OCI-LY3 (cell line): ENCODE results near the gene HBG2.

Experiments
- H2AFZ ChIP-seq: fragments of 200-600, 300-600 bp; shearing (Covaris generic); 2 replicates; pipeline ENCODE4 v1.6.0; 2014; ENCODE audit warnings: antibody characterized with exemption, low read depth, low read length
- H3K27ac ChIP-seq: fragments of 200-600, 300-600 bp; sonication (generic); 2 replicates; pipeline ENCODE4 v1.5.1; 2014; ENCODE audit warnings: mild to moderate bottlenecking, low read length, moderate library complexity, mixed read lengths
- H3K27me3 ChIP-seq: fragments of 200-600, 300-600 bp; sonication (generic); 2 replicates; pipeline ENCODE4 v1.6.1; 2014; ENCODE audit warnings: low read depth, low read length, mixed read lengths
- H3K36me3 ChIP-seq: fragments of 200-600, 300-600 bp; sonication (generic); replicated peaks from 2 replicates; pipeline ENCODE3; 2014; ENCODE audit warnings: low read depth, low read length, mixed read lengths
- H3K4me1 ChIP-seq: fragments of 300-600, 200-600 bp; sonication (generic); 2 replicates; pipeline ENCODE4 v1.6.1; 2014; ENCODE audit warnings: low read length, mixed read lengths
- H3K4me2 ChIP-seq: fragments of 200-600, 300-600 bp; sonication (generic); 2 replicates; pipeline ENCODE4 v1.6.1; 2014; ENCODE audit warnings: low read length, mixed read lengths
- H3K4me3 ChIP-seq: fragments of 300-600, 200-600 bp; sonication (generic); 2 replicates; pipeline ENCODE4 v1.5.1; 2014; ENCODE audit warnings: antibody characterized with exemption, mild to moderate bottlenecking, low read length, moderate library complexity
- H3K79me2 ChIP-seq: fragments of 300-600, 200-600 bp; shearing (Covaris generic); 2 replicates; pipeline ENCODE4 v1.6.1; 2014; ENCODE audit warnings: mild to moderate bottlenecking, low read length, mixed read lengths
- H3K9ac ChIP-seq: fragments of 300-600, 200-600 bp; shearing (Covaris generic); 2 replicates; pipeline ENCODE4 v1.6.0; 2014; ENCODE audit warnings: mild to moderate bottlenecking, low read length, moderate library complexity
- H3K9me3 ChIP-seq: fragments of 200-600, 300-600 bp; shearing (Covaris generic); 2 replicates; pipeline ENCODE4 v1.6.1; 2014; ENCODE audit warnings: low read length, mixed read lengths; ENCODE audit not compliant: insufficient read depth
- H4K20me1 ChIP-seq: fragments of 200-600, 300-600 bp; sonication (generic); 2 replicates; pipeline ENCODE4 v1.6.1; 2016; ENCODE audit warnings: low read length, mixed read lengths; ENCODE audit not compliant: insufficient read depth
- EZH2phosphoT487 ChIP-seq: fragments of 200-600 bp; shearing (Covaris generic); IDR thresholded peaks from 2 replicates; pipeline ENCODE4 v1.6.1; 2018; ENCODE audit warnings: antibody characterized with exemption, mixed run types, low read depth
- TF ChIP-seq, protein P1 (sequence below): fragments of 200-600, 300-600 bp; sonication (generic); IDR thresholded peaks from 2 replicates; pipeline ENCODE4 v1.5.1; 2014; ENCODE audit warnings: antibody characterized with exemption, low read length, low read depth

The HBG2 gene

GRCh38 chr11:5288906-5289550 is 34.4 kb upstream of the HBG2 start:
- H3K4me2 ChIP-seq: no peak overlapping the region
- H4K20me1 ChIP-seq: no peaks in the 10 kb centered on the region

GRCh38 chr11:5288108-5288905 is 33.7 kb upstream of the HBG2 start:
- no peaks in the 10 kb centered on the region for H4K20me1 ChIP-seq
- no peak overlapping the region for H3K27ac ChIP-seq
- TF ChIP-seq EZH2phosphoT487: no peak
- TF ChIP-seq, protein P1, sequence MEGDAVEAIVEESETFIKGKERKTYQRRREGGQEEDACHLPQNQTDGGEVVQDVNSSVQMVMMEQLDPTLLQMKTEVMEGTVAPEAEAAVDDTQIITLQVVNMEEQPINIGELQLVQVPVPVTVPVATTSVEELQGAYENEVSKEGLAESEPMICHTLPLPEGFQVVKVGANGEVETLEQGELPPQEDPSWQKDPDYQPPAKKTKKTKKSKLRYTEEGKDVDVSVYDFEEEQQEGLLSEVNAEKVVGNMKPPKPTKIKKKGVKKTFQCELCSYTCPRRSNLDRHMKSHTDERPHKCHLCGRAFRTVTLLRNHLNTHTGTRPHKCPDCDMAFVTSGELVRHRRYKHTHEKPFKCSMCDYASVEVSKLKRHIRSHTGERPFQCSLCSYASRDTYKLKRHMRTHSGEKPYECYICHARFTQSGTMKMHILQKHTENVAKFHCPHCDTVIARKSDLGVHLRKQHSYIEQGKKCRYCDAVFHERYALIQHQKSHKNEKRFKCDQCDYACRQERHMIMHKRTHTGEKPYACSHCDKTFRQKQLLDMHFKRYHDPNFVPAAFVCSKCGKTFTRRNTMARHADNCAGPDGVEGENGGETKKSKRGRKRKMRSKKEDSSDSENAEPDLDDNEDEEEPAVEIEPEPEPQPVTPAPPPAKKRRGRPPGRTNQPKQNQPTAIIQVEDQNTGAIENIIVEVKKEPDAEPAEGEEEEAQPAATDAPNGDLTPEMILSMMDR: no peak
- no peaks in the 10 kb centered on the region for H3K79me2 ChIP-seq
- no peaks in the 10 kb centered on the region for H3K9me3 ChIP-seq
- no peak overlapping the region for H3K4me3 ChIP-seq
- no peaks in the 10 kb centered on the region for H3K36me3 ChIP-seq
- peaks cover 20% of the 10 kb centered on the region for H3K4me1 ChIP-seq
- H3K27me3 ChIP-seq: no peaks in the 10 kb centered on the region
- no peak overlapping the region for H3K9ac ChIP-seq
- H3K4me2 ChIP-seq: no peak overlapping the region
- H2AFZ ChIP-seq: no peak overlapping the region

More at GRCh38 chr11:5288906-5289550, 34.4 kb upstream of the HBG2 start:
- H3K9ac ChIP-seq: no peak overlapping the region
- no peaks in the 10 kb centered on the region for H3K27me3 ChIP-seq
- H3K79me2 ChIP-seq: no peaks in the 10 kb centered on the region
- no peak overlapping the region for H3K27ac ChIP-seq
- H3K4me3 ChIP-seq: no peak overlapping the region
- H2AFZ ChIP-seq: no peak overlapping the region
- peaks cover 20% of the 10 kb centered on the region for H3K4me1 ChIP-seq
- H3K9me3 ChIP-seq: no peaks in the 10 kb centered on the region
- no peaks in the 10 kb centered on the region for H3K36me3 ChIP-seq
- TF ChIP-seq, protein P1: no peak
- TF ChIP-seq EZH2phosphoT487: no peak

DNA sequence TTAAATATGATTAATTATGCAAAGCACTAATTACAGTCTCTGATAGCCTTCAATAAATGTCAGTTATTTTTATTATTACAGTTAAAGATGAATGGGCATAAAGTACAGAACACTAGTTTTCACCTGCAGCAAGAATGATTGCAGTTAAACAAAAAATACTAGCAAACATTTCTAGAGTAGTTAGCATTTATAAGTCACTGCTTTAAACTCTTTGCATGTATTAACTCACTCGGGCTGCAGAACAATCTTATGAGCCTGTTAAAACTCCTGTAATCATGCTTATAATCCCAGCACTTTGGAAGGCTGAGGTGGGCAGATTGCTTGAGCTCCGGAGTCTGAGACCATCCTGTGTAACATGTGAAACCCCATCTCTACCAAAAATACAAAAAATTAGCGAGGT is 32.3 kb upstream of the HBG2 start:
- Histone ChIP-seq H3K4me1 (peaks cover 9% of the 10 kb centered on the region; the same call in 1 of the 2 replicates), H3K36me3 (no peaks in the 10 kb centered on the region), H4K20me1 (no peaks in the 10 kb centered on the region), H3K79me2 (no peaks in the 10 kb centered on the region), H3K27me3 (no peaks in the 10 kb centered on the region), H2AFZ (no peak overlapping the region), H3K4me3 (no peak overlapping the region), H3K9me3 (no peaks in the 10 kb centered on the region), H3K4me2 (no peak overlapping the region), H3K9ac (no peak overlapping the region), H3K27ac (no peak overlapping the region)
- no peak for TF ChIP-seq EZH2phosphoT487
- TF ChIP-seq, protein P1: no peak

DNA sequence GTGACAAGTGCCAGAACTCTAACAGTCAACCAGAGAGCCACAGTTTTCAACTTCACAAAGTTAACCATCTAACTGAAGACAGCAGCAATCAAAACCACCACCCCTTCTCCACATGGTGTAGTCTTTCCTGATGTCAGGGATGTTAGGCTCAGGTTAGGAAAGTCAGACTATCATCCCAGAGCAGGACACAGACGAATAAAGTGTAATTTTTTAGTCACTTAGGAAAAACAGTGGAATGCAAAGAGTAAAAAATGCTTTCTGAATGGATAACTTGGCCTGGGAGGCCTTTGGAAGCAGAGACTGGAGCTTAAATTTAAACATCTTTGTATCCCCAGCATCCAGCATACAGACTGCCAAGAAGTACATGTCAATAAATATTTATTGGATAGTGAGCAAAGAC is 31.8 kb upstream of the HBG2 start:
- no peak overlapping the region for H3K4me3 ChIP-seq
- peaks cover 4% of the 10 kb centered on the region; the same call in 1 of the 2 replicates for H3K4me1 ChIP-seq
- H3K27ac ChIP-seq: no peak overlapping the region
- H3K79me2 ChIP-seq: no peaks in the 10 kb centered on the region
- H4K20me1 ChIP-seq: no peaks in the 10 kb centered on the region
- no peak overlapping the region for H2AFZ ChIP-seq
- H3K27me3 ChIP-seq: no peaks in the 10 kb centered on the region
- H3K4me2 ChIP-seq: no peak overlapping the region
- TF ChIP-seq, protein P1: no peak
- TF ChIP-seq EZH2phosphoT487: no peak
- H3K9me3 ChIP-seq: no peaks in the 10 kb centered on the region
- H3K9ac ChIP-seq: no peak overlapping the region
- H3K36me3 ChIP-seq: no peaks in the 10 kb centered on the region
